Ishikawa (cell line): ENCODE results near the gene SGK1.

Experiments
- CEBPB ChIP-seq: IDR thresholded peaks from 2 replicates; pipeline ENCODE4 v1.6.1; 2012
- CREB1 ChIP-seq: IDR thresholded peaks from 2 replicates; pipeline ENCODE4 v1.6.1; 2012; ENCODE audit warnings: low read depth
- EGR1 ChIP-seq: IDR thresholded peaks from 2 replicates; pipeline ENCODE4 v1.6.1; 2012
- EP300 ChIP-seq: IDR thresholded peaks from 2 replicates; pipeline ENCODE4 v1.6.1; 2012; ENCODE audit warnings: borderline replicate concordance
- FOXM1 ChIP-seq: IDR thresholded peaks from 2 replicates; pipeline ENCODE4 v1.6.1; 2012; ENCODE audit warnings: low read depth, borderline replicate concordance
- MAX ChIP-seq: IDR thresholded peaks from 2 replicates; pipeline ENCODE4 v1.6.1; 2012
- NFIC ChIP-seq: IDR thresholded peaks from 2 replicates; pipeline ENCODE4 v1.6.1; 2012
- RAD21 ChIP-seq: IDR thresholded peaks from 2 replicates; pipeline ENCODE4 v1.6.1; 2012; ENCODE audit warnings: low read depth
- REST ChIP-seq: IDR thresholded peaks from 2 replicates; pipeline ENCODE4 v1.6.1; 2012; ENCODE audit warnings: low read depth, mild to moderate bottlenecking
- TAF1 ChIP-seq: IDR thresholded peaks from 2 replicates; pipeline ENCODE4 v1.6.1; 2012; ENCODE audit warnings: low read depth, mild to moderate bottlenecking
- TCF12 ChIP-seq: IDR thresholded peaks from 2 replicates; pipeline ENCODE4 v1.6.1; 2012; ENCODE audit warnings: low read depth
- TEAD4 ChIP-seq: IDR thresholded peaks from 2 replicates; pipeline ENCODE4 v1.6.1; 2012
- USF1 ChIP-seq: IDR thresholded peaks from 2 replicates; pipeline ENCODE4 v1.6.1; 2012
- YY1 ChIP-seq: IDR thresholded peaks from 2 replicates; pipeline ENCODE4 v1.6.1; 2012; ENCODE audit warnings: low read depth
- ZBTB7A ChIP-seq: IDR thresholded peaks from 2 replicates; pipeline ENCODE4 v1.6.1; 2012; ENCODE audit warnings: low read depth

The SGK1 gene

GRCh38 chr6:134196568-134197193 lies 121.2 kb downstream of the SGK1 start:
- TF ChIP-seq ZBTB7A (no peak), EGR1 (no peak), EP300 (no peak), YY1 (no peak), TCF12 (no peak), TAF1 (no peak), TEAD4 (no peak), USF1 (no peak), REST (no peak), RAD21 (no peak), CREB1 (no peak), CEBPB (no peak), NFIC (no peak), FOXM1 (no peak), MAX (no peak)

- no peak for TF ChIP-seq NFIC
- no peak for TF ChIP-seq FOXM1
- no peak for TF ChIP-seq TCF12
- no peak for TF ChIP-seq ZBTB7A
Observed at GRCh38 chr6:134195985-134196384, 121.9 kb downstream of the SGK1 start.

GRCh38 chr6:134195164-134195906 lies 122.6 kb downstream of the SGK1 start:
- TF ChIP-seq REST (no peak), FOXM1 (no peak), NFIC (no peak), RAD21 (no peak), USF1 (no peak), YY1 (no peak), MAX (no peak), CREB1 (no peak), TEAD4 (no peak), TCF12 (no peak), CEBPB (no peak), EP300 (no peak), ZBTB7A (no peak)

GRCh38 chr6:134193536-134194498 lies 124.1 kb downstream of the SGK1 start:
- TF ChIP-seq YY1 = no peak
- no peak for TF ChIP-seq REST
- TF ChIP-seq RAD21 = no peak
- TF ChIP-seq TCF12 = no peak
- TF ChIP-seq NFIC = no peak
- TF ChIP-seq FOXM1 = no peak
- TF ChIP-seq EP300 = no peak
- TF ChIP-seq EGR1 = no peak
- TF ChIP-seq MAX = no peak
- TF ChIP-seq CEBPB = no peak
- no peak for TF ChIP-seq ZBTB7A
- TF ChIP-seq TEAD4 = no peak
- TF ChIP-seq TAF1 = no peak
